Testis (tissue), 2 donors: ENCODE measurements around the gene FIGNL2.

Source experiments
- CTCF ChIP-seq, 3 experiments: fragments of 450-650 bp in 2 of 3; fragments of 200-600 bp in 1 of 3; sonication (generic) in 1 of 3; IDR thresholded peaks; one replicate each; pipeline ENCODE4 v1.5.1; 2016 to 2019; ENCODE audit warnings: antibody characterized with exemption in 3 of 3, mild to moderate bottlenecking in 2 of 3, moderate library complexity in 1 of 3
- POLR2A ChIP-seq: fragments of 450-650 bp; IDR thresholded peaks from one replicate; pipeline ENCODE4 v1.6.1; 2017; ENCODE audit warnings: antibody characterized with exemption, mild to moderate bottlenecking, moderate library complexity

DNA sequence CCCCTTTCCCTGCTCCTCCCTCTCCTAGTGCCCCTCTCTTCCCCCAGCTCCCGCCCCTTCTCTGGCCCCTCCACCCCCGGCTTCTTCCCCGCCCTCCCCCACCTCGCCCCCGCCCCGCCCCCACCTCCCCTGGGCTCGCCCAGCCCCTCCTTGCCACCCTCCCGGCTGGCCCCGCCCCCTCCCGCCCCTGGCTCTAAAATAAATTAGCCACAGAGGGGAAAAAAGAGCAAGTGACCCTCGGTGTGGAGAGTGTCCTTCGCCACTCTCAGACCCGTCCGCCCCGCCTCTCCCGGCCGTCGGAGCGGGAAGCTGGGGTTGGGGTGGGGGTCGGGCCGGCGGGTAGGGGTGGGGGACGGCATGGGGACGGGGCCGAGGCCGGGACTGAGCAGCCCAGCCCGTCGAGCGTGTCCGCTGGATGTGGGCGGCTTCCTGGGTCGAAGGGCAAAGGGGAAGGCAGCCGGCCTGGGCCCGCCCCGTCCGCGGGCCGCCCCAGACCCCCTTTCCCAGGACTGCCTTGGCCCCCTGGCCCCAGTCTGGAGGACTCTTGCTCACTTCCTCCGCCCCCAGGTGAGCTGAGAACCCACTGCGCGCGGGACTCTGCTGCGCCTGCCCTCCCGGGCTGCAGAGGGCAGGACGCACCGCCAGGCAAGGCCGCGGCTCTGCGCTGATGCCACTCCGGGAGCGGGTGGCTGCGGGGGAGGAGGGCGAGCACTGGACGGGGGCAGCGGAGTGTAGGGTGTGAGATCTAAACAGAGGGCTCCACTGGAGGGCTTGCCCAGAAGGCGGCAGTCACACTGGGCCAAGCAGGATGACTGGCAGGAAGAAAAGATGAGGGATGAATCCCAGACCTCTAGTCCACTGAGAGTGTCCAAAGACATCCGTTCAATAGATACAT, 570 bp upstream of the FIGNL2 start:
- no peak for TF ChIP-seq POLR2A
- no peak for TF ChIP-seq CTCF (IDR thresholded peaks at IDR 0.05)
